Hepatocyte (in vitro differentiated cells): ENCODE results near the gene C7orf57. TPM values are rescaled to one million over a fixed set of nuclear protein-coding genes. Genes with fewer than 3 reads are reported as not detected.

Experiments used
- DNase-seq: peaks from one replicate; pipeline ENCODE4 v3.0.0-alpha.2; 2016; ENCODE audit warnings: low spot score
- H2AFZ ChIP-seq: fragments of 200-600 bp; sonication (generic); 2 replicates; pipeline ENCODE4 v1.6.0; 2016; ENCODE audit warnings: antibody characterized with exemption, mild to moderate bottlenecking
- H3K27ac ChIP-seq: fragments of 200-600 bp; sonication (generic); 2 replicates; pipeline ENCODE4 v1.5.1; 2016; ENCODE audit warnings: mild to moderate bottlenecking
- H3K27me3 ChIP-seq: fragments of 200-600 bp; sonication (generic); 2 replicates; pipeline ENCODE4 v1.6.1; 2016
- H3K36me3 ChIP-seq: fragments of 200-600 bp; sonication (generic); replicated peaks from 2 replicates; pipeline ENCODE4 v1.5.1; 2016; ENCODE audit warnings: low read depth; ENCODE audit not compliant: insufficient read depth
- H3K4me1 ChIP-seq: fragments of 200-600 bp; sonication (generic); 2 replicates; pipeline ENCODE4 v1.5.1; 2016; ENCODE audit warnings: mild to moderate bottlenecking, moderate library complexity; ENCODE audit not compliant: insufficient read depth
- H3K4me2 ChIP-seq: fragments of 200-600 bp; sonication (generic); 2 replicates; pipeline ENCODE4 v1.6.0; 2016
- H3K4me3 ChIP-seq: fragments of 200-600 bp; sonication (generic); 2 replicates; pipeline ENCODE4 v1.5.1; 2016; ENCODE audit warnings: mild to moderate bottlenecking
- H3K79me2 ChIP-seq: fragments of 200-600 bp; sonication (generic); 2 replicates; pipeline ENCODE4 v1.6.0; 2017; ENCODE audit warnings: mild to moderate bottlenecking
- H3K9me2 ChIP-seq: fragments of 200-600 bp; sonication (generic); replicated peaks from 2 replicates; pipeline ENCODE4 v1.6.0; 2017; ENCODE audit warnings: mild to moderate bottlenecking; ENCODE audit not compliant: insufficient read depth
- H3K9me3 ChIP-seq: fragments of 200-600 bp; sonication (generic); 2 replicates; pipeline ENCODE4 v1.5.1; 2016; ENCODE audit warnings: low read depth, mild to moderate bottlenecking
- H4K20me1 ChIP-seq: fragments of 200-600 bp; sonication (generic); 2 replicates; pipeline ENCODE4 v1.6.0; 2016; ENCODE audit warnings: mild to moderate bottlenecking; ENCODE audit not compliant: insufficient read depth, poor library complexity, severe bottlenecking
- EZH2 ChIP-seq: fragments of 200-600 bp; sonication (generic); IDR thresholded peaks from 2 replicates; pipeline ENCODE4 v1.6.1; 2016; ENCODE audit warnings: antibody characterized with exemption, mild to moderate bottlenecking, borderline replicate concordance
- EZH2phosphoT487 ChIP-seq: fragments of 200-600 bp; sonication (generic); IDR thresholded peaks from one replicate; pipeline ENCODE4 v1.6.1; 2018; ENCODE audit warnings: antibody characterized with exemption, mild to moderate bottlenecking, low read depth, moderate library complexity; ENCODE audit not compliant: unreplicated experiment, severe bottlenecking
- WGBS: methylation state at CpG from one replicate; pipeline ENCODE4 v1.1.6; 2016; ENCODE audit warnings: low lambda C conversion rate; ENCODE audit errors: missing lambda C conversion rate; 5-methylcytosine and 5-hydroxymethylcytosine counted together
- polyA plus RNA-seq: library from polyadenylated mRNA; unstranded; fragments of >200 nt; fragmentation: Nextera tagmentation; extraction: Ambion mirVana; gene quantifications from 2 replicates; pipeline ENCODE4 v1.2.1, GENCODE V29; 2016
- total RNA-seq: library from RNA; depleted of rRNA; stranded (reverse); fragments of >200 nt; gene quantifications from 2 replicates; pipeline ENCODE4 v1.2.3, GENCODE V29; 2014
- TF ChIP-seq, protein P1 (sequence below): fragments of 200-600 bp; sonication (generic); IDR thresholded peaks from 2 replicates; pipeline ENCODE4 v1.5.1; 2016; ENCODE audit warnings: antibody characterized with exemption, mild to moderate bottlenecking; ENCODE audit not compliant: poor library complexity

C7orf57 gene
- total and polyA plus RNA-seq, 2 experiments from 2014 or later: 0.43 TPM; not detected in 1

DNA sequence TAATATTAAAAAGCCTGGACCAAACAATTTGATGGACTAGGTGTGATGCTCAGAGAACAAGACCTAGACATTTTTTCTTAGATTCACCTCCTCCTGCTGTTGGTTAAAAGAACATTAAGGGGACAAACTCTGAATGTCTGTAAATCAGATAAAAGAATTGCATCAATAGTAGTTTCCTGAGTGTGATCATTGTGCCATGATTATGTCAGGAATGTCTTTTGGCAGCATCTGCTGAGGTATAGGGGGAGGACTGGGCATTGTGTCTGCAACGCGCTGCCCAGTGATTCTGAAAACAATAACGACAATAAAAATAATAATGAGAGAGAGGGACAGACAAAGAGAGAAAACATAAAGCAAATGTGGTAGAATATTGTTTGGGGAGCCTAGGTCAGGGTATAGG lies 6.9 kb downstream of the C7orf57 start:
- no peaks in the 10 kb centered on the region for H4K20me1 ChIP-seq
- H3K36me3 ChIP-seq: no peaks in the 10 kb centered on the region
- H3K4me1 ChIP-seq: no peaks in the 10 kb centered on the region
- no peak for DNase-seq
- no peaks in the 10 kb centered on the region for H3K79me2 ChIP-seq
- TF ChIP-seq EZH2 (no peak), EZH2phosphoT487 (no peak)
- TF ChIP-seq, protein P1, sequence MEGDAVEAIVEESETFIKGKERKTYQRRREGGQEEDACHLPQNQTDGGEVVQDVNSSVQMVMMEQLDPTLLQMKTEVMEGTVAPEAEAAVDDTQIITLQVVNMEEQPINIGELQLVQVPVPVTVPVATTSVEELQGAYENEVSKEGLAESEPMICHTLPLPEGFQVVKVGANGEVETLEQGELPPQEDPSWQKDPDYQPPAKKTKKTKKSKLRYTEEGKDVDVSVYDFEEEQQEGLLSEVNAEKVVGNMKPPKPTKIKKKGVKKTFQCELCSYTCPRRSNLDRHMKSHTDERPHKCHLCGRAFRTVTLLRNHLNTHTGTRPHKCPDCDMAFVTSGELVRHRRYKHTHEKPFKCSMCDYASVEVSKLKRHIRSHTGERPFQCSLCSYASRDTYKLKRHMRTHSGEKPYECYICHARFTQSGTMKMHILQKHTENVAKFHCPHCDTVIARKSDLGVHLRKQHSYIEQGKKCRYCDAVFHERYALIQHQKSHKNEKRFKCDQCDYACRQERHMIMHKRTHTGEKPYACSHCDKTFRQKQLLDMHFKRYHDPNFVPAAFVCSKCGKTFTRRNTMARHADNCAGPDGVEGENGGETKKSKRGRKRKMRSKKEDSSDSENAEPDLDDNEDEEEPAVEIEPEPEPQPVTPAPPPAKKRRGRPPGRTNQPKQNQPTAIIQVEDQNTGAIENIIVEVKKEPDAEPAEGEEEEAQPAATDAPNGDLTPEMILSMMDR: no peak
- H2AFZ ChIP-seq: no peak overlapping the region
- H3K9me3 ChIP-seq: no peaks in the 10 kb centered on the region
- 80% methylated on average over 3 of the region's 3 CpGs for WGBS
- H3K27me3 ChIP-seq: peaks cover 16% of the 10 kb centered on the region
- H3K9me2 ChIP-seq: no peaks in the 10 kb centered on the region
- no peak overlapping the region for H3K4me3 ChIP-seq
- no peak overlapping the region for H3K27ac ChIP-seq
- no peak overlapping the region for H3K4me2 ChIP-seq

DNA sequence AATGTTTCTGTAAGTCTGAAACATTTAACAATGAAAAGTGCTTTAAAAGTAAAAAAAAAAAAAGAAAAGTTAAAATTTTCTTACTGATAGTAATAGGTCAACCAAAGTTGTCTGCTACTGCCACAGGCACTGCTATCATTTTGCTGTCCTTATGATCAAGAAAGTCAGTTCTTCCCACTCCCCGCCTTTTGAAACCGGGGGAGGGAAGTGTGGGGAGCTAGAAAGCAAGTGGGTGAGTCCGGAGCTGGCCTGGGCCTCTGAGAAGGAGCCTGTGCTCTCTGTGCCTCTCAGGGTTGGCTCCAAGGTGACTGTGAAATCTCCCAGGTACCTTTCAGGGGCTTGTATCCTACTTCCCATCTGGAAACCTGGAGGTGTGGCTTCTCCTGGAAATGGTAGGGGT lies 7.3 kb downstream of the C7orf57 start:
- no peak for DNase-seq
- no peak for TF ChIP-seq EZH2phosphoT487
- TF ChIP-seq, protein P1: no peak
- TF ChIP-seq EZH2: no peak
- 50% methylated on average over 3 of the region's 3 CpGs for WGBS

DNA sequence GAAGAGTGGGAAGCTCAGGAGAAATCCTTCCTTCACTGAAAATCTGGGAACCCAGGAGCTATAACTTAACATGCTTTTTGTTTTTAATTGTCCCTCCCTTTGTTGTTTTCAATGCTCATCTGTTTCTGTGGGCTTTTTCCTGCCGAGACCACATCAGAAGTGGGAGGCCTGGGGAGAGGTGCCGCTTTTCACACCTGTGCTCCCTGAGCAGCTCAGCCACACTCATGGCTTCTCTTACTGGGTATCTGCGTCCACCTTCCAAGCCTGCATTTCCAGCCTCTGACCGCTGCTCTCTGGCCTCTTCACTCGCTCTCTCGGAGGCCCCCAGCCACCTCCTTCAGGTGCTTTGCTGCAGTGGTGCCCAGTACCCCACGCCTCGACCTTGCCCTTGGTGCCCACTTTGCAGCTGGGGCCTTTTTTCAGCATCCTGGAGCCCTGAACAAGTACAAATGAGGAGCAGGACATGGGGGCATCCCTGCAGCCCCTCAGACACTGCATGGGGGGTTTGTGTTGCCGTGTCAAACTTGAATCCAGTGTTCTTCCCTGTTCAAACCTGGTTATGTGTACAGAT lies 9.9 kb downstream of the C7orf57 start:
- WGBS: 80% methylated on average over 9 of the region's 9 CpGs
- H3K4me1 ChIP-seq: no peaks in the 10 kb centered on the region
- no peaks in the 10 kb centered on the region for H3K9me2 ChIP-seq

More for the DNA sequence above, 7.3 kb downstream of the C7orf57 start:
- peaks cover 12% of the 10 kb centered on the region for H3K27me3 ChIP-seq
- H3K27ac ChIP-seq: no peak overlapping the region
- no peaks in the 10 kb centered on the region for H3K9me3 ChIP-seq
- no peaks in the 10 kb centered on the region for H3K79me2 ChIP-seq
- no peak overlapping the region for H3K4me3 ChIP-seq
- no peaks in the 10 kb centered on the region for H3K36me3 ChIP-seq
- no peak overlapping the region for H2AFZ ChIP-seq
- H4K20me1 ChIP-seq: no peaks in the 10 kb centered on the region
- no peak overlapping the region for H3K4me2 ChIP-seq
- H3K4me1 ChIP-seq: no peaks in the 10 kb centered on the region
- H3K9me2 ChIP-seq: no peaks in the 10 kb centered on the region

More for the DNA sequence above, 9.9 kb downstream of the C7orf57 start:
- Histone ChIP-seq H3K36me3 (no peaks in the 10 kb centered on the region), H3K4me2 (no peak overlapping the region), H3K27me3 (no peaks in the 10 kb centered on the region), H3K27ac (no peak overlapping the region), H3K79me2 (no peaks in the 10 kb centered on the region), H4K20me1 (no peaks in the 10 kb centered on the region), H3K4me3 (no peak overlapping the region), H3K9me3 (no peaks in the 10 kb centered on the region), H2AFZ (no peak overlapping the region)
- no peak for DNase-seq
- TF ChIP-seq, protein P1: no peak
